Keratinocyte (primary cell): ENCODE results near the gene CHRNB4. TPM values are rescaled to one million over a fixed set of nuclear protein-coding genes. Genes with fewer than 3 reads are reported as not detected.

Experiments used
- DNase-seq: peaks from one replicate; pipeline ENCODE4 v3.0.0-alpha.2; 2011; ENCODE audit warnings: low read depth, missing footprints, low spot score
- FAIRE-seq: peaks from 2 replicates; lab custom pipeline; 2011; peaks lifted over from hg19 to GRCh38; lab: Jason Lieb, UNC
- H2AFZ ChIP-seq: 2 replicates; pipeline ENCODE4 v1.6.0; 2012; ENCODE audit warnings: low read length, control low read depth, inconsistent platforms; ENCODE audit not compliant: control insufficient read depth
- H3K27ac ChIP-seq: 2 replicates; pipeline ENCODE4 v1.5.1; 2011; ENCODE audit warnings: low read length; ENCODE audit not compliant: control insufficient read depth, insufficient read depth
- H3K27me3 ChIP-seq: 3 replicates; pipeline ENCODE4 v1.6.0; 2011; ENCODE audit warnings: low read length; ENCODE audit not compliant: control insufficient read depth, insufficient read depth; ENCODE audit errors: extremely low read depth
- H3K36me3 ChIP-seq, 2 experiments: 2 replicates in 1 of 2; 3 replicates in 1 of 2; pipeline ENCODE4 v1.5.1; 2011; ENCODE audit warnings: low read length in 2 of 2, mild to moderate bottlenecking in 1 of 2; ENCODE audit not compliant: control insufficient read depth in 2 of 2, insufficient read depth in 2 of 2; ENCODE audit errors: extremely low read depth in 1 of 2
- H3K4me1 ChIP-seq: 3 replicates; pipeline ENCODE4 v1.5.1; 2011; ENCODE audit warnings: low read length; ENCODE audit not compliant: control insufficient read depth, insufficient read depth; ENCODE audit errors: extremely low read depth
- H3K4me2 ChIP-seq: 3 replicates; pipeline ENCODE4 v1.6.0; 2011; ENCODE audit warnings: low read depth, low read length; ENCODE audit not compliant: control insufficient read depth, insufficient read depth; ENCODE audit errors: extremely low read depth
- H3K4me3 ChIP-seq, 3 experiments: fragments of 200-600 bp in 1 of 3; sonication (generic) in 1 of 3; 2 replicates in 2 of 3; 3 replicates in 1 of 3; pipeline ENCODE4 v1.5.1; 2011 to 2016; ENCODE audit warnings: low read length in 3 of 3, mild to moderate bottlenecking in 3 of 3, control low read depth in 2 of 3, inconsistent platforms in 1 of 3, low read depth in 1 of 3, mixed read lengths in 1 of 3, mixed run types in 1 of 3, moderate library complexity in 1 of 3; ENCODE audit not compliant: control insufficient read depth in 2 of 3, insufficient read depth in 2 of 3; ENCODE audit errors: extremely low read depth in 1 of 3
- H3K79me2 ChIP-seq: 2 replicates; pipeline ENCODE4 v1.6.0; 2012; ENCODE audit warnings: low read length; ENCODE audit not compliant: control insufficient read depth, insufficient read depth
- H3K9ac ChIP-seq: 3 replicates; pipeline ENCODE4 v1.6.0; 2011; ENCODE audit warnings: low read length; ENCODE audit not compliant: control insufficient read depth, insufficient read depth; ENCODE audit errors: extremely low read depth
- H3K9me1 ChIP-seq: 3 replicates; pipeline ENCODE4 v1.6.0; 2011; ENCODE audit warnings: low read length; ENCODE audit not compliant: control insufficient read depth, insufficient read depth; ENCODE audit errors: extremely low read depth
- H3K9me3 ChIP-seq: 2 replicates; pipeline ENCODE4 v1.5.1; 2012; ENCODE audit warnings: low read depth, low read length; ENCODE audit not compliant: control insufficient read depth
- H4K20me1 ChIP-seq: 3 replicates; pipeline ENCODE4 v1.6.0; 2011; ENCODE audit warnings: low read length; ENCODE audit not compliant: control insufficient read depth, insufficient read depth; ENCODE audit errors: extremely low read depth
- EZH2 ChIP-seq: IDR thresholded peaks from one replicate; pipeline ENCODE4 v1.6.1; 2012; ENCODE audit warnings: inconsistent platforms, mild to moderate bottlenecking, low read length, moderate library complexity
- dilution Hi-C: fragments of 300-500 bp; cut with MboI; formaldehyde crosslinking; loops from one replicate; pipeline ENCODE4 v1.7.0; 2020; ENCODE audit warnings: low sequenced_read_pairs; ENCODE audit not compliant: extremely low pct_ligation_motif_present
- polyA plus RNA-seq, 5 experiments: library from polyadenylated mRNA; depleted of rRNA in 3 of 5; stranded (reverse) in 3 of 5; stranded (forward) in 1 of 5; unstranded in 1 of 5; fragments of >200 nt; gene quantifications; 1 replicate in 1 of 5; 2 replicates in 3 of 5; 3 replicates in 1 of 5; pipeline versions ENCODE4 v1.2.1 to v1.2.3, GENCODE V29; 2011 to 2012; ENCODE audit warnings: missing spikeins in 2 of 5, low read depth in 1 of 5, low replicate concordance in 1 of 5
- TF ChIP-seq, protein P1 (sequence below), 3 experiments: IDR thresholded peaks in 1 of 3; conservative IDR thresholded peaks in 1 of 3; optimal IDR thresholded peaks in 1 of 3; 2 replicates in 2 of 3; 3 replicates in 1 of 3; pipeline versions ENCODE3 to v1.5.1; 2011; ENCODE audit warnings: low read length in 3 of 3, mild to moderate bottlenecking in 3 of 3, moderate library complexity in 2 of 3, control low read depth in 1 of 3, inconsistent platforms in 1 of 3; ENCODE audit not compliant: insufficient read depth in 2 of 3; ENCODE audit errors: extremely low read depth in 1 of 3

Gene CHRNB4
- polyA plus RNA-seq, 1 donor (not counting 4 experiments of a cell fraction or from before 2014, with no cell fraction given) = 0.04 TPM

DNA sequence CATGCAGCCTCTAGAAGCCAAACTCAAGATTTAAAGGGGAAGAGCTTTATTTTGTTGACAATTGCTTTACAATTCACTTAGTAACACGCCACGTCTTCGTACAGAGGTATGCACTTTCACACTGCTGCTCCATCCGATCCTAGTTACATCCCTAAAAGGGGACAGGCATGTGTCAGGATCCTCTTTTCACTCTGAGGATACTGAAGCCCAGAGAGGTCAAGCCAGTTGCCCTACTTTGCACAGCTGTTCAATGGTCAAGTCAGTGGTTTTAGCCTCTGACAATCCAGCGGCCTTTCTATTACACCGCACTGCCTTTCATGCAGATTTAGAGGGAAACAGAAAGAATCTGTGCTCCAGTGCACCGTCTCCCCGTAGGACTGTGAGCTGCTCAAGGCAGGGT, 44.9 kb upstream of the CHRNB4 start:
- H3K27me3 ChIP-seq = no peaks in the 10 kb centered on the region
- H3K4me3 ChIP-seq = no peak overlapping the region
- H3K9ac ChIP-seq = no peak overlapping the region
- H3K9me3 ChIP-seq = no peaks in the 10 kb centered on the region
- H3K4me2 ChIP-seq = no peak overlapping the region
- DNase-seq (no peak), FAIRE-seq (no peak)
- dilution Hi-C loops = no loop called here
- H4K20me1 ChIP-seq = no peaks in the 10 kb centered on the region
- TF ChIP-seq, protein P1, sequence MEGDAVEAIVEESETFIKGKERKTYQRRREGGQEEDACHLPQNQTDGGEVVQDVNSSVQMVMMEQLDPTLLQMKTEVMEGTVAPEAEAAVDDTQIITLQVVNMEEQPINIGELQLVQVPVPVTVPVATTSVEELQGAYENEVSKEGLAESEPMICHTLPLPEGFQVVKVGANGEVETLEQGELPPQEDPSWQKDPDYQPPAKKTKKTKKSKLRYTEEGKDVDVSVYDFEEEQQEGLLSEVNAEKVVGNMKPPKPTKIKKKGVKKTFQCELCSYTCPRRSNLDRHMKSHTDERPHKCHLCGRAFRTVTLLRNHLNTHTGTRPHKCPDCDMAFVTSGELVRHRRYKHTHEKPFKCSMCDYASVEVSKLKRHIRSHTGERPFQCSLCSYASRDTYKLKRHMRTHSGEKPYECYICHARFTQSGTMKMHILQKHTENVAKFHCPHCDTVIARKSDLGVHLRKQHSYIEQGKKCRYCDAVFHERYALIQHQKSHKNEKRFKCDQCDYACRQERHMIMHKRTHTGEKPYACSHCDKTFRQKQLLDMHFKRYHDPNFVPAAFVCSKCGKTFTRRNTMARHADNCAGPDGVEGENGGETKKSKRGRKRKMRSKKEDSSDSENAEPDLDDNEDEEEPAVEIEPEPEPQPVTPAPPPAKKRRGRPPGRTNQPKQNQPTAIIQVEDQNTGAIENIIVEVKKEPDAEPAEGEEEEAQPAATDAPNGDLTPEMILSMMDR (optimal IDR thresholded peaks at IDR 0.05 in 1 of 3, IDR thresholded peaks at IDR 0.05 in 1 of 3, conservative IDR thresholded peaks at IDR 0.05 in 1 of 3; ENCODE audit: extremely low read depth in 1 of 3, insufficient read depth in 2 of 3, low read length in 3 of 3) = no peak
- TF ChIP-seq EZH2 = no peak
- no peak overlapping the region for H3K27ac ChIP-seq
- no peaks in the 10 kb centered on the region for H3K9me1 ChIP-seq
- H3K36me3 ChIP-seq = no peaks in the 10 kb centered on the region
- H3K79me2 ChIP-seq = no peaks in the 10 kb centered on the region
- no peak overlapping the region for H2AFZ ChIP-seq
- peaks cover 7% of the 10 kb centered on the region for H3K4me1 ChIP-seq

- H3K79me2 ChIP-seq = no peaks in the 10 kb centered on the region
- no peak overlapping the region for H3K9ac ChIP-seq
- H3K36me3 ChIP-seq = no peaks in the 10 kb centered on the region
- no peaks in the 10 kb centered on the region for H3K9me3 ChIP-seq
- H2AFZ ChIP-seq = no peak overlapping the region
- H3K9me1 ChIP-seq = no peaks in the 10 kb centered on the region
- TF ChIP-seq EZH2 = no peak
- TF ChIP-seq, protein P1 (optimal IDR thresholded peaks at IDR 0.05 in 1 of 3, IDR thresholded peaks at IDR 0.05 in 1 of 3, conservative IDR thresholded peaks at IDR 0.05 in 1 of 3; ENCODE audit: extremely low read depth in 1 of 3, insufficient read depth in 2 of 3, low read length in 3 of 3) = no peak
- H3K4me2 ChIP-seq = no peak overlapping the region
- no peak overlapping the region for H3K4me3 ChIP-seq
- no peaks in the 10 kb centered on the region for H3K27me3 ChIP-seq
- DNase-seq (no peak), FAIRE-seq (no peak)
- H4K20me1 ChIP-seq = no peaks in the 10 kb centered on the region
- H3K4me1 ChIP-seq = peaks cover 7% of the 10 kb centered on the region
- dilution Hi-C loops = no loop called here
- H3K27ac ChIP-seq = no peak overlapping the region
Measured at GRCh38 chr15:78685159-78685921, 44.3 kb upstream of the CHRNB4 start.
